ENCODE measurements around the gene SUFU.

The SUFU gene

DNA sequence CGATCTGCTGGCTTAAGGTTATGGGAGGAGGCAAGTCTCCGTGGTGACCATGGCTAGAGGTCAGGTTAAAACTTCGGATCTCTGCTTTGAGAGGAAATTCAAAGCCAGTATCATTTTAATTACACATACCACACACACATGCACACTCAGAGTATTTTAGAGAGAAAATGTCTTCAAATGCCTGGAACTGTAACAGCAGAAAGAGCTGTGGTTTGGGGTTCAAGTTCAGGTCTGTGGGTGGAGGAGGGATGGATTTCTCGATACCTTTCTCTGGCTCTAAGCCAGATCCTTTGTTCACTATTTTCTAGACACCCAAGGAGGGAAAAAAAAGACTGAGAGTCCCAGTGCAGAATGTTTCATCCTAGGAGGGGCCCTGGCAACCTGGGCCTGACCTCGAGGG, 177.9 kb downstream of the SUFU start:
- Histone ChIP-seq H3K4me1 (ENCODE audit: low read length) (no peaks in the 10 kb centered on the region), H3K36me3 (replicated peaks; ENCODE audit: low read depth, low read length) (peaks cover 11% of the 10 kb centered on the region), H4K20me1 (ENCODE audit: insufficient read depth, low read length) (no peaks in the 10 kb centered on the region), H3K4me3 (ENCODE audit: low read length) (no peak overlapping the region), H3K9ac (ENCODE audit: low read length) (no peak overlapping the region), H3K27ac (ENCODE audit: low read length) (no peak overlapping the region), H3K79me2 (ENCODE audit: low read length) (no peaks in the 10 kb centered on the region), H3K4me2 (ENCODE audit: low read length) (no peak overlapping the region), H3K27me3 (ENCODE audit: low read depth, low read length) (no peaks in the 10 kb centered on the region), H3K9me3 (ENCODE audit: insufficient read depth, low read length) (no peaks in the 10 kb centered on the region), H2AFZ (ENCODE audit: low read depth, low read length) (no peak overlapping the region)
- no peak for TF ChIP-seq CTCF (IDR thresholded peaks at IDR 0.05; ENCODE audit: low read depth, low read length)
- no peak for TF ChIP-seq EZH2phosphoT487 (IDR thresholded peaks at IDR 0.05; ENCODE audit: low read depth)

- Histone ChIP-seq H3K36me3 (replicated peaks; ENCODE audit: low read depth, low read length) (peaks cover 11% of the 10 kb centered on the region), H4K20me1 (ENCODE audit: insufficient read depth, low read length) (no peaks in the 10 kb centered on the region), H2AFZ (ENCODE audit: low read depth, low read length) (no peak overlapping the region), H3K9me3 (ENCODE audit: insufficient read depth, low read length) (no peaks in the 10 kb centered on the region), H3K4me2 (ENCODE audit: low read length) (no peak overlapping the region), H3K4me1 (ENCODE audit: low read length) (no peaks in the 10 kb centered on the region), H3K27ac (ENCODE audit: low read length) (no peak overlapping the region), H3K27me3 (ENCODE audit: low read depth, low read length) (no peaks in the 10 kb centered on the region), H3K4me3 (ENCODE audit: low read length) (no peak overlapping the region), H3K79me2 (ENCODE audit: low read length) (no peaks in the 10 kb centered on the region), H3K9ac (ENCODE audit: low read length) (no peak overlapping the region)
- TF ChIP-seq EZH2phosphoT487 (IDR thresholded peaks at IDR 0.05; ENCODE audit: low read depth) (no peak), CTCF (IDR thresholded peaks at IDR 0.05; ENCODE audit: low read depth, low read length) (no peak)
Measured at GRCh38 chr10:102682416-102682815, 178.6 kb downstream of the SUFU start.

- Histone ChIP-seq H3K9me3 (ENCODE audit: insufficient read depth, low read length) (no peaks in the 10 kb centered on the region), H4K20me1 (ENCODE audit: insufficient read depth, low read length) (no peaks in the 10 kb centered on the region), H3K79me2 (ENCODE audit: low read length) (no peaks in the 10 kb centered on the region), H3K27ac (ENCODE audit: low read length) (no peak overlapping the region), H3K4me1 (ENCODE audit: low read length) (no peaks in the 10 kb centered on the region), H3K27me3 (ENCODE audit: low read depth, low read length) (no peaks in the 10 kb centered on the region), H2AFZ (ENCODE audit: low read depth, low read length) (no peak overlapping the region), H3K9ac (ENCODE audit: low read length) (no peak overlapping the region), H3K4me2 (ENCODE audit: low read length) (no peak overlapping the region), H3K4me3 (ENCODE audit: low read length) (no peak overlapping the region), H3K36me3 (replicated peaks; ENCODE audit: low read depth, low read length) (peaks cover 11% of the 10 kb centered on the region)
- TF ChIP-seq EZH2phosphoT487 (IDR thresholded peaks at IDR 0.05; ENCODE audit: low read depth) = no peak
- no peak for TF ChIP-seq CTCF (IDR thresholded peaks at IDR 0.05; ENCODE audit: low read depth, low read length)
Measured at GRCh38 chr10:102682981-102683380, 179.2 kb downstream of the SUFU start.
